Dendritic cell treated with granulocyte-macrophage colony-stimulating factor and Interleukin-4, amounts not matched to agents 40 ng/mL and 50 ng/mL, for 4 days (primary cell): ENCODE data around the gene RTN4R.

Experiments
- H3K27ac Mint-ChIP-seq: one replicate; pipeline ENCODE4 v1.8.0; 2022; ENCODE audit warnings: mild to moderate bottlenecking, mixed read lengths
- H3K27me3 Mint-ChIP-seq: one replicate; pipeline ENCODE4 v1.8.0; 2022; ENCODE audit warnings: mild to moderate bottlenecking, mixed read lengths
- H3K36me3 Mint-ChIP-seq: one replicate; pipeline ENCODE4 v1.8.0; 2022; ENCODE audit warnings: low read depth, mixed read lengths
- H3K4me1 Mint-ChIP-seq: one replicate; pipeline ENCODE4 v1.8.0; 2022; ENCODE audit warnings: low read depth, mixed read lengths
- H3K4me3 Mint-ChIP-seq: one replicate; pipeline ENCODE4 v1.8.0; 2022; ENCODE audit warnings: mild to moderate bottlenecking, moderate library complexity, mixed read lengths
- H3K9me3 Mint-ChIP-seq: one replicate; pipeline ENCODE4 v1.8.0; 2022; ENCODE audit warnings: mixed read lengths
- intact Hi-C: fragments of 100-400 bp; cut with micrococcal nuclease; formaldehyde crosslinking; loops from one replicate; pipeline ENCODE4 v1.15.0; 2022

The RTN4R gene

GRCh38 chr22:20251981-20252380 lies 16.1 kb downstream of the RTN4R start:
- intact Hi-C loops: no loop called here
- Mint-ChIP-seq H3K4me1 (peaks cover 5% of the 10 kb centered on the region), H3K9me3 (no peaks in the 10 kb centered on the region), H3K27me3 (no peaks in the 10 kb centered on the region), H3K36me3 (no peaks in the 10 kb centered on the region), H3K27ac (no peak overlapping the region), H3K4me3 (no peak overlapping the region)

- Mint-ChIP-seq H3K36me3 (no peaks in the 10 kb centered on the region), H3K4me3 (no peak overlapping the region), H3K9me3 (no peaks in the 10 kb centered on the region), H3K4me1 (peaks cover 5% of the 10 kb centered on the region), H3K27ac (no peak overlapping the region), H3K27me3 (no peaks in the 10 kb centered on the region)
- intact Hi-C loops: no loop called here
These were observed 16.6 kb downstream of the RTN4R start for GRCh38 chr22:20251491-20251890.

GRCh38 chr22:20249797-20250354 lies 18.2 kb downstream of the RTN4R start:
- intact Hi-C loops: no loop called here
- Mint-ChIP-seq H3K4me3 (no peak overlapping the region), H3K4me1 (peaks cover 5% of the 10 kb centered on the region), H3K27ac (no peak overlapping the region), H3K36me3 (no peaks in the 10 kb centered on the region), H3K9me3 (no peaks in the 10 kb centered on the region), H3K27me3 (no peaks in the 10 kb centered on the region)

GRCh38 chr22:20248461-20248978 lies 19.6 kb downstream of the RTN4R start:
- Mint-ChIP-seq H3K4me1 (peaks cover 5% of the 10 kb centered on the region), H3K27me3 (peaks cover 2% of the 10 kb centered on the region), H3K4me3 (no peak overlapping the region), H3K9me3 (no peaks in the 10 kb centered on the region), H3K36me3 (no peaks in the 10 kb centered on the region), H3K27ac (no peak overlapping the region)
- intact Hi-C loops: no loop called here

GRCh38 chr22:20247608-20248171 lies 20.4 kb downstream of the RTN4R start:
- no peak overlapping the region for H3K27ac Mint-ChIP-seq
- intact Hi-C loops: no loop called here
- H3K36me3 Mint-ChIP-seq: no peaks in the 10 kb centered on the region
- no peak overlapping the region for H3K4me3 Mint-ChIP-seq
- no peaks in the 10 kb centered on the region for H3K9me3 Mint-ChIP-seq
- H3K4me1 Mint-ChIP-seq: peaks cover 13% of the 10 kb centered on the region
- peaks cover 2% of the 10 kb centered on the region for H3K27me3 Mint-ChIP-seq

- no peaks in the 10 kb centered on the region for H3K36me3 Mint-ChIP-seq
- H3K4me3 Mint-ChIP-seq: no peak overlapping the region
- no peak overlapping the region for H3K27ac Mint-ChIP-seq
- peaks cover 13% of the 10 kb centered on the region for H3K4me1 Mint-ChIP-seq
- peaks cover 2% of the 10 kb centered on the region for H3K27me3 Mint-ChIP-seq
- intact Hi-C loops: no loop called here
- no peaks in the 10 kb centered on the region for H3K9me3 Mint-ChIP-seq
These were observed 21.1 kb downstream of the RTN4R start for GRCh38 chr22:20247010-20247505.

- no peak overlapping the region for H3K27ac Mint-ChIP-seq
- no peak overlapping the region for H3K4me3 Mint-ChIP-seq
- H3K9me3 Mint-ChIP-seq: no peaks in the 10 kb centered on the region
- no peaks in the 10 kb centered on the region for H3K36me3 Mint-ChIP-seq
- H3K4me1 Mint-ChIP-seq: peaks cover 13% of the 10 kb centered on the region
- peaks cover 2% of the 10 kb centered on the region for H3K27me3 Mint-ChIP-seq
- intact Hi-C loops: no loop called here
These were observed 21.6 kb downstream of the RTN4R start for GRCh38 chr22:20246368-20247009.

GRCh38 chr22:20245577-20246367 lies 22.3 kb downstream of the RTN4R start:
- Mint-ChIP-seq H3K4me3 (no peak overlapping the region), H3K4me1 (peaks cover 13% of the 10 kb centered on the region), H3K9me3 (no peaks in the 10 kb centered on the region), H3K27ac (no peak overlapping the region), H3K27me3 (peaks cover 2% of the 10 kb centered on the region), H3K36me3 (no peaks in the 10 kb centered on the region)
- intact Hi-C loops: no loop called here

- no peaks in the 10 kb centered on the region for H3K36me3 Mint-ChIP-seq
- no peaks in the 10 kb centered on the region for H3K9me3 Mint-ChIP-seq
- intact Hi-C loops: no loop called here
- no peak overlapping the region for H3K4me3 Mint-ChIP-seq
- H3K27me3 Mint-ChIP-seq: peaks cover 2% of the 10 kb centered on the region
- peaks cover 13% of the 10 kb centered on the region for H3K4me1 Mint-ChIP-seq
- H3K27ac Mint-ChIP-seq: no peak overlapping the region
These were observed 23.2 kb downstream of the RTN4R start for GRCh38 chr22:20244691-20245576.

GRCh38 chr22:20244250-20244648 lies 23.9 kb downstream of the RTN4R start:
- Mint-ChIP-seq H3K9me3 (no peaks in the 10 kb centered on the region), H3K27me3 (peaks cover 2% of the 10 kb centered on the region), H3K36me3 (no peaks in the 10 kb centered on the region), H3K4me1 (peaks cover 13% of the 10 kb centered on the region), H3K4me3 (no peak overlapping the region), H3K27ac (no peak overlapping the region)
- intact Hi-C loops: no loop called here

GRCh38 chr22:20243537-20244249 lies 24.4 kb downstream of the RTN4R start:
- intact Hi-C loops: no loop called here
- no peaks in the 10 kb centered on the region for H3K36me3 Mint-ChIP-seq
- no peaks in the 10 kb centered on the region for H3K9me3 Mint-ChIP-seq
- peak overlapping the region; percentile 21 for H3K4me3 Mint-ChIP-seq
- peak overlapping the region; percentile 7 for H3K27ac Mint-ChIP-seq
- peaks cover 13% of the 10 kb centered on the region for H3K4me1 Mint-ChIP-seq
- peaks cover 2% of the 10 kb centered on the region for H3K27me3 Mint-ChIP-seq

GRCh38 chr22:20243176-20243536 lies 25.0 kb downstream of the RTN4R start:
- peak overlapping the region; percentile 7 for H3K27ac Mint-ChIP-seq
- peaks cover 13% of the 10 kb centered on the region for H3K4me1 Mint-ChIP-seq
- no peaks in the 10 kb centered on the region for H3K36me3 Mint-ChIP-seq
- H3K9me3 Mint-ChIP-seq: no peaks in the 10 kb centered on the region
- H3K27me3 Mint-ChIP-seq: peaks cover 2% of the 10 kb centered on the region
- H3K4me3 Mint-ChIP-seq: peak overlapping the region; percentile 21
- intact Hi-C loops: no loop called here
